ENCODE data around the gene HECW1. TPM values are rescaled to one million over a fixed set of nuclear protein-coding genes. Genes with fewer than 3 reads are reported as not detected.

Gene HECW1
- total RNA-seq, 2 experiments from 2014 or later: not detected

GRCh38 chr7:43520201-43520600 lies 407.8 kb downstream of the HECW1 start:
- no peak for TF ChIP-seq CTCF (IDR thresholded peaks at IDR 0.05)
- Mint-ChIP-seq H3K36me3 (ENCODE audit: low read depth) (no peaks in the 10 kb centered on the region), H3K9me3 (no peaks in the 10 kb centered on the region), H3K27me3 (peaks cover 3% of the 10 kb centered on the region), H3K4me3 (no peak overlapping the region), H3K27ac (no peak overlapping the region), H3K4me1 (ENCODE audit: low read depth) (peaks cover 6% of the 10 kb centered on the region)
- DNase-seq: no peak
- ChIA-PET POLR2A (interaction anchor here (1.0 kb wide), 1 partner anchor 25 kb away, joined by 3 read pairs; no protein-coding TSS in a partner anchor), CTCF (no interaction called here)
- intact Hi-C loops (cut with micrococcal nuclease): no loop called here
- ATAC-seq: no peak

- CTCF ChIA-PET: no interaction called here
- Mint-ChIP-seq H3K36me3 (ENCODE audit: low read depth) (no peaks in the 10 kb centered on the region), H3K27ac (no peak overlapping the region), H3K4me3 (no peak overlapping the region), H3K4me1 (ENCODE audit: low read depth) (no peaks in the 10 kb centered on the region), H3K9me3 (no peaks in the 10 kb centered on the region), H3K27me3 (peaks cover 3% of the 10 kb centered on the region)
- no peak for TF ChIP-seq CTCF (IDR thresholded peaks at IDR 0.05)
- POLR2A ChIA-PET: no interaction called here
- intact Hi-C loops (cut with micrococcal nuclease): no loop called here
- no peak for ATAC-seq
- DNase-seq: no peak
Measured at GRCh38 chr7:43522406-43523156, 410.1 kb downstream of the HECW1 start.

GRCh38 chr7:43528576-43529354 lies 416.3 kb downstream of the HECW1 start:
- Mint-ChIP-seq H3K27ac (no peak overlapping the region), H3K4me3 (no peak overlapping the region), H3K4me1 (ENCODE audit: low read depth) (no peaks in the 10 kb centered on the region), H3K36me3 (ENCODE audit: low read depth) (no peaks in the 10 kb centered on the region), H3K9me3 (no peaks in the 10 kb centered on the region), H3K27me3 (peaks cover 3% of the 10 kb centered on the region)
- ChIA-PET POLR2A (no interaction called here), CTCF (interaction anchor here (1.9 kb wide), 1 partner anchor 10 kb away, joined by 11 read pairs; no protein-coding TSS in a partner anchor)
- DNase-seq (no peak), ATAC-seq (no peak)
- intact Hi-C loops (cut with micrococcal nuclease): no loop called here
- no peak for TF ChIP-seq CTCF (IDR thresholded peaks at IDR 0.05)

- Mint-ChIP-seq H3K27me3 (no peaks in the 10 kb centered on the region), H3K36me3 (ENCODE audit: low read depth) (no peaks in the 10 kb centered on the region), H3K4me3 (no peak overlapping the region), H3K9me3 (no peaks in the 10 kb centered on the region), H3K27ac (no peak overlapping the region), H3K4me1 (ENCODE audit: low read depth) (no peaks in the 10 kb centered on the region)
- ATAC-seq (no peak), DNase-seq (no peak)
- no peak for TF ChIP-seq CTCF (IDR thresholded peaks at IDR 0.05)
- ChIA-PET POLR2A (interaction anchor here (1.1 kb wide), 1 partner anchor 10 kb away, joined by 3 read pairs; no protein-coding TSS in a partner anchor), CTCF (no interaction called here)
- intact Hi-C loops (cut with micrococcal nuclease): no loop called here
Measured at GRCh38 chr7:43530553-43531410, 418.3 kb downstream of the HECW1 start.

Data from activated CD8-positive, alpha-beta T cell treated with anti-CD3 and anti-CD28 coated beads for 36 hours (primary cell).